HG03064 (cell line): ENCODE data around the gene TTLL10.

ENCODE experiments used
- ATAC-seq: cut with Tn5 transposase; IDR thresholded peaks from one replicate; pipeline ENCODE4 v1.9.1; 2021; ENCODE audit warnings: low read depth; ENCODE audit not compliant: unreplicated experiment

Gene TTLL10

GRCh38 chr1:1232208-1232795, 58.6 kb downstream of the TTLL10 start, which contains the start of gene B3GALT6:
Gene B3GALT6 (plus strand): TSS chr1:1232237. CDS start chr1:1232279, 42 bp downstream.
- ATAC-seq: no peak

- ATAC-seq: no peak
These were observed 59.3 kb downstream of the TTLL10 start for GRCh38 chr1:1232796-1233566.

GRCh38 chr1:1233567-1233892, 59.9 kb downstream of the TTLL10 start:
- ATAC-seq: no peak

- ATAC-seq: no peak
These were observed 60.6 kb downstream of the TTLL10 start for GRCh38 chr1:1234180-1234808.

- no peak for ATAC-seq
These were observed 61.5 kb downstream of the TTLL10 start for GRCh38 chr1:1235016-1235744.

GRCh38 chr1:1236176-1236763, 62.6 kb downstream of the TTLL10 start:
- no peak for ATAC-seq

GRCh38 chr1:1236945-1237873, 63.5 kb downstream of the TTLL10 start:
- ATAC-seq: no peak

GRCh38 chr1:1237874-1238701, 64.4 kb downstream of the TTLL10 start:
- no peak for ATAC-seq

- no peak for ATAC-seq
These were observed 65.1 kb downstream of the TTLL10 start for GRCh38 chr1:1238702-1239178.

GRCh38 chr1:1239227-1239613, 65.5 kb downstream of the TTLL10 start:
- no peak for ATAC-seq

- ATAC-seq: no peak
These were observed 66.1 kb downstream of the TTLL10 start for GRCh38 chr1:1239614-1240347.

- ATAC-seq: no peak
These were observed 66.7 kb downstream of the TTLL10 start for GRCh38 chr1:1240348-1240732.

- no peak for ATAC-seq
These were observed 67.3 kb downstream of the TTLL10 start for GRCh38 chr1:1240822-1241587.

GRCh38 chr1:1241588-1242219, 68.0 kb downstream of the TTLL10 start:
- ATAC-seq: no peak

GRCh38 chr1:1242461-1243265, 69.0 kb downstream of the TTLL10 start:
- no peak for ATAC-seq

GRCh38 chr1:1243266-1243660, 69.6 kb downstream of the TTLL10 start:
- no peak for ATAC-seq
